GM21737 (cell line): ENCODE data around the gene SDK2.

Experiments used
- ATAC-seq: cut with Tn5 transposase; IDR thresholded peaks from one replicate; pipeline ENCODE4 v1.9.1; 2021; ENCODE audit warnings: mild to moderate bottlenecking, moderate library complexity; ENCODE audit not compliant: unreplicated experiment

SDK2 gene

DNA sequence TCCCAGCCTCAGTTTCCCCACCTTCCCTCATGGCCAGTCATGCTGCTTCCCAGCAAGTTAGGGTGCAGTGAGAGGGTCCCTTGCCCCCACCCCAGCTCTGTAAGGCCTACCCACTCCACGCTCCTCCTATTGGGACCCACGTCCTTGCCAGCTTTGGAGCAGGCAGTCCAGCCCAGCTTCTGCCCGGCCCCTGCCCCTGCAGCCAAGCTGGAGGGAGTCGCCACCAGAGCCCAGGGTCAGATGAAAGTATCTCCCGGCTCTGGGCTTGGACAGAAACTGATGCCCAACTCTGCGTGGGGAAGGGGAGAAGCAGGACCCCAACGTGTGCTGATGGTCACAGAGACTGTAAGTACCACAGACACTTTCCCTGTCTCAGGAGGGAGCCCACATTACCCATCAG is 32.6 kb downstream of the SDK2 start:
- no peak for ATAC-seq

DNA sequence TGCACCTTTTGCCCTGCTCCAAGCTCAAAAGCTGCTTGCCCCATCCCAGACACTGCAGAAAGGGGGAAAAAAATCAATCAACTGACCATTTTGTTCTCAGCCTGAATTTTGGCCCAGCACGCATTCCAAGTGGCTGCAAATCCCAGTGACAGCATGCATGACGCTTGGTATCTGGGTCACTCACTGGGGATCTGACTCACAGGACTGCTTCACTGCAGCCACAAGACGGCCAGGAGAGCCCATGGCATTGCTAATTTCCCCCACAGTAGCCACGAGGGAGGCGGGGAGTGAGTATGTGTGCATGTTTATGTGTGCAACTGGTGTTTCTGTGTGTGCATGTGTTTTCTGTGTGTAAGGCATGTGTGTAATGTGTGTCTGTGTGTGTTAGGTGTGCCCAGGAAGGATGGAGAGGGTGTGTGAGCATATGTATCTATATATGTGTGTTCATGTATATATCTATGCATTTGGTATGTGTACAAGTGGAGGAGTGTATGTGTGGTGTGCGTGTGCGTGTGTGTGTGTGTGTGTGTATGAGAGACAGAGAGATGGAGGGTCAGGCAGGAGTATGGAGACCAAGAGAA is 33.8 kb downstream of the SDK2 start:
- no peak for ATAC-seq

DNA sequence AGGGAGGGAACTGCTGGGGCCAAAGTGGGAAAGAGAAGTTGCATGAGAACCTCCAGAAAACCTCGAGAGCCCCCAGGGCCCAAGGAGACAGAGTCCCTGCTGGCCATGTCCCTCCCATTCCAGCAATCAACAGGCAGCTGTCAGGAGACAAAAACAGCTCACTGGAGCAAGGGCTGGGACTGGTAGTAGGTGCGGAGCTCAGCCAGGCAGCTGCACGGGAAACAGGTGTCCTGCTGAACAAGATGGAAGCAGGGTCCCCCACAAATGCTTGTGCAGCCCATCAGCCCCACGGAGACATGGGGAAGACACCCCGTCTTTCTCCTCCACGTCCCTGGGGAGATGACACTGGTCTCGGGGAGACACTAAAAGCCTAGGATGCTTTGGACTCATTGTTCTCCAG is 34.5 kb downstream of the SDK2 start:
- ATAC-seq: no peak

DNA sequence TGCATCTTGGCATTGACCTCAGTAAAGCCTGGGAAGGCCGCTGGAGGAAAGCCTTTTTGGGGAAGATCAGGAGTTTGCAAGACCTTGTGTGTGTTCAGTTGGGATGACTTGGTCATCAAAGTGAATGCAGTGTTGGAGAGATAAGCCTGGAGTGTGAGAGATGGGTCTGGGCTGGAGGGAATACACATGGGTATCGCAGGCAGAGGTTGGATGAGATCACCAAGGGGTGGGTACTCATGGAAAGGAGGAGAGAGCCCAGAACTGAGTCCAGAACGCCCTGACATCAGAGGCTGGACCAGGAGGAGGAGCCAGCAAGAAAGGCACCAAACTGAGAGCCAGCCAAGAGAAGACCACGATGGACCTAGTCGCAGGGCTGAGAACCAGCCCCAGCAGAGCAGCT is 35.2 kb downstream of the SDK2 start:
- no peak for ATAC-seq

DNA sequence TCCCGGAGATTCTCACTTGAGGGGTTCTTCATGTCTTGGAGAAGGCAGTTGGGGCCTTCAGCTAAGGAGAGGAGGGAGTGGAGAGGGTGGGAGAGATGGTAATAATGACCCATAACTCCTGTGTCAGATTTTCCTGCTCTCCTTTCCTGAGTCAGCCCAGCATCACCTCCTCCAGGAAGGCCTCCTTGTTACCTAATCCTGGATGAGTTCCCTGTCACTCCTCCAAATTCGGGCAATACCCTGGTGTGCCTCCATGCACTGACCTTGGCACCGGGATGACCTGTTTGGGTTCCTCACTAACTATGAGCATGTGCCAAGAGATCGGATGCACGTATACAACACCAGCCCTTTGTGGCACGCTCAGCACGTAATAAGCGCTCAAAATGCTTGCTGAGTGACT is 38.8 kb downstream of the SDK2 start:
- no peak for ATAC-seq

DNA sequence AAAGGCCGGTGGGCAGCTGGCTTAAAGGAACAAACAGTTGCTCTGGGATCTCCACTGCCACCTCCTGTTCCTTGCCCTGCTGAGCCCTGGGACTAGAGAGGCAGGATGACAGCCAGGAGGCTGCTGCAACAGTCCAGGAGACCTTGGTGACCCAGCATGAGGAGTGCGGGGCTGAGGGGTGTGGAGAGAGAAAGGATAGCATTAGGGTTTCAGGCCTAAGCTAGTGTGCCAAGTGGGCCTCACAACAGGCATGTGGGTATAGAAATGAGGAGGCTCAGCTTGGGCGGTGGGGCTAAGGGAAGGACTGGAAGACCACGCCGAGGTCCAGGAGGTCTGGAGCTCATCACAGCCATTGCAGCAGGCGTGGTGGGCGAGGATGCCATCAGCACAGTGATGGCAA is 39.8 kb downstream of the SDK2 start:
- ATAC-seq: no peak

DNA sequence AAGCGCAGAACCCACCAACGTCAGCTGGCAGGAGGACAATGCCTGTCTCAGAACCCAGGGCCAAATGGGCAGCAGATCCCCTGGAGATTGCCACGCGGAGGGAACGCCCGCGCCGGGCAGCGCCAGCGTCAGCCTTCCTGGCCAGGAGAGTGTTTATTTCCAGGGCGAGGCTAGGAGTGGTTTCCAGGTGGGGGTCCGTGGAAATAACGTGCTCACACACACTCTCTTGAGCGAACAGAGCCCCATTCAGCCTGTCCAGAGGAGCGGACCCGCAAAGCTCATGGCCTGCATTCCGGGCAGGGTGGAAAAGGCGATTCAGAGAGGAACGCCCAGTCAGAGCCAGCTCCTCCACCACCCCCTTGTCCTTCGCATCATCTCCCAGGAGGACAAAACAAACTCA is 40.3 kb downstream of the SDK2 start:
- no peak for ATAC-seq

DNA sequence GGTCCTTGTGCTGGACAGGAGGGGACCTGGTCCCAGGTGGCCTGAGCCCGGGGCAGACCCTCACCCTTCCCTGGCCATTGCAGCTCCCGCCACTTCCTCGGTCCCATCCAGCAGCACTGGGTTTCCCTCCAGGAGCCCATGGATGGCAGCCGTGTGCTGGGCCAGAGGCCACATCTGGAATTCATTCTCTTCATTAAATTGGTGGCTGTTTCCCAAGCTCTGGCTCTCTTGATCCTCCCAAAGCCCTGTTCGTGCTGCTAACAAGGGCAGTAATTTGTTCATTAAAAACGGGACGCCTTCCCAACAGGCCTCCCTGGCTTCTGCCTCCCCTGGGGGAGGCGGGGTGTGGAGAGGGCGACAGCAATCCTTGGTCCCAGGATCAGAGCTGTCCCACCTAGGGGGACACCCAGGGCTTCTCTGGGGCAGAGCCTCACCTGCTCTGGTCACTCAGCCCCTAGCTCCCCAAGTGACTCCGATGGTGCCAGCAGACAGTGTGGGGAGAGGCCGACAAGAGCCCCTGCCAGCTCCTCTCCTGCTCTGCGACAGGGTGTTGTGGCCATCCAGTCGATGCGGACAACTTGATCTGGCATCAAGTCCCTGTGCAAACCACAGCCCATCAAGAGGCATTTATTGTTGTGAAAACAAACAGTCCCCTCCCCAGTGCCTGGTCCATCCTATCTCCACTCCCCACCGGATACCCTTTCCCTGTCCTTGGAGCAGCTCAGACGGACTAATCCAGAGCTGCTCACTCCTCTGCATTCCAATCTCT is 44.0 kb downstream of the SDK2 start:
- ATAC-seq: no peak

DNA sequence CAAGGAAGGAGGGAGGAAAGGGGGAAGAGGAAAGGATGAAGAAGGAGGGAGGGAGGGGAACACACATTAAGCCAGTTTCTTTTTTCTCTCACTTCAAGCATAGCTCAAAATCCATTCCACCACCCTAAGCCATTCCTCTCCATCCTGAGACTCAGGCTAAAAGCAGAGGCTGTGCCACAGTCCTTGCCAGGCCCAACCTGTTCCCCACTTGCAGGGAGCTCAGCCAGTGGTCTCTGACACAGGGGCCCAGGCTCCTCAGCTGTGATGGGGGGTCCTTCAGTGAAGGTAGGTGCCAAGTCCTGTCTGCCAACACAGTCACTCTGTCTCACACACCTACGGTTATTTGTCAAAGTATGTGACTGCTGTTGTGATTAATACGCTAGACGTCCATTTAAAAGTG is 44.6 kb downstream of the SDK2 start:
- ATAC-seq: no peak

DNA sequence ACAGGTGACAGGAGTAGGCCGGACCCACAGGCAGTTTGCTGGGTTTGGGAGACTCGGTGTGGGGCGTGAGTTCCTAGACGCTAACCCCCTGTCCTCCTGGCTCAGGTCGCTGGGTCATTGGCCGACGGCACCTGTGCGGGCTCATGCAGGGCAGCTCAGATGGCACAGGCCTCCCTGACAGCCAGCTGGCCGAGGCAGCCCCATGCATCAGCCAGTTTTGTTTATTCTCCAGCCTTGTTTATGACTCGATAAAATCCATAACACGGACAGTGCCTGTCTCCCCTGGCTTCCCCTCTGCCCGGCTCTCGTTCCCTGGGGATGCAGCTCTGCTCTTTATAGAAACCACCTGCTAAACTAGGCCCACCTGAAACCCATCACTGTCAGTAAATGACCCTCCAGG is 46.0 kb downstream of the SDK2 start:
- ATAC-seq: no peak

DNA sequence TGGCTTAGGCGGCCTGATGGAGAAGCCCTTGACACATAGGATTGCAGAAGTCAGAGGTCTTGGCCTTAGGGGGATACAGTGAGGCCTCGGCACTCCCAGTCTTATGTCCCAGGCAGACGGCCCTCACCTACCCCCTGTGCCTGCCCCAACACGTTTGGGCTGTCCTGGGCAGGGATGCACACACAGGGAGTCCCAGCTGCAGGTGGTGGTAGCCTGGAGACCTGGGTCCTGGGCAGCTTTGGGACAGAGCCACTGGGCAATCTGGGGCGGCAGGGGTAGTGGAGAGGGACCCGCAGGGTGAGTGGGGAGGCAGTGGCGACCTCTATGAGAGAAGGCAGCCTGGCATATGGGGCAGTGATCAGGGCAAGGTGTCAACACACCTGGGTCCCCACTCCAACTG is 48.3 kb downstream of the SDK2 start:
- no peak for ATAC-seq

DNA sequence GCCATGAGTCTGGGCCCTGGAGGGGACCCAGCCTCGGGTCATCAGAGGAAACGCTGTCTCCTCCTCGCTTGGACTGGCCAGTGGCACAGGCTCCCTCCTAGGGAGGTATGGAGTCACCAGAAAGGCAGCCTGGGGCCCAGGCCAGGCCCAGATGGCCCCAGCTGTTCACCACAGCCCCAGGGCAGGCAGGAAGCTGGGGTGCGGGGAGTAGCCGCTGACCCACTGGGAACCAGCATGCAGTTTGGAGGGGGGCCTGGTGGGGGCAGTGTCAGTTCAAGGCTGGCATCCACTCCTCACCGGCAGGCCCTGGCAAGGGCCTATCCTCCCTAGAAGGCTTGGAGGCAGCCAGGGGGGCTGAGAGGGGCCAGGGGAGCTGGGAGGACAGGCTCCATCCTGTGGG is 48.8 kb downstream of the SDK2 start:
- ATAC-seq: no peak

DNA sequence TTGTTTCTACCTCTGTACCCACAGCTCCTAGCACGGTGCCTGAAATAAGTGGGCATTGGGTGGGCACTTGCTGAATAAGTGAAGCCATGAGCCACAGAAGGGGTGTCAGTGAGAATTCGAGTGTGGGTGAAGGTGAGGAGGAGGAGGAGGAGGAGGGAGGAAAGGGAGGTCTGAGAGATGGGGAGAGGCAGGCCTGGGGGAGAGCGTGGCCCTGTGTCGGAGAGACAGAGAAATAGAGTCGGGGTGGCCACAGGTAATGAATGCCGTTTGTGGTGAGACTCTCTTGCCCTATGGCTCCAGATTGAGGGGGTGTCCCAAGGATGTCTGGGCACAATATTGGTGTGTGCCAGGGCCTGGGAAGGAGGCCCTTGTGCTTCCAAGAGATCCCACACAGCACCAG is 49.2 kb downstream of the SDK2 start:
- no peak for ATAC-seq

DNA sequence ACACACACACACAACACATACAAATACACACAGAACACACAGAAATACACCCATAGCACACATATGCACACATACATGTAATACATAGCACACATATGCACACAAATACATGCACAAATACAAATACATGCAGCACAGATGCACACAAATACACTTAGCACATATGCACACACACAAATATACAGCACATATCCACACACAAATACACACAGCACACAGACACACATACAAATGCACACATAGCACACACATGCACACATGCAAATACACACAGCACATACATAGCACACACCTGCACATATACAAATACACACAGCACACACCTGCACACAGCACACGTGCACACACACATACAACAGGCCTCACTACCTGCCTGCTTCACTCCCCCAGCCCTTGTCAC is 49.6 kb downstream of the SDK2 start:
- no peak for ATAC-seq

DNA sequence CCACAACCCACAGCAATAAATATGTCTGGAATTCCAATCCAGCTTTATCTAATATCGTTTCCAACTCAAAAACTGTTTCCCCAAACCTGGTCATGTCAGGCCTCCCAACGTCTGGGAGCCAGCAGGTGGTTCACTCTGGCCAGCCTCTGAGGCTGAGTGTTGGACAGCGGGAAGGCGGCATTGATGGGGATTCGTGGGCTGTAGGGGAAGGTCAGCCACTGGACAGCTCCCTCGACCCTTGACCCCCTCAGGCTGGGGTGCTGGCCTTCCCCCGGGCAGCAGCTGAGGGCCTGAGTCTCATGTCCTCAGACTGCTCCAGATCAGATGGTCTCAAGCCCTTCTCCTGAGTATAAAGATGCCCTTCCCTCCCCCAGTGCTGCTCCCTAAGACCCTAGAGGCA is 50.2 kb downstream of the SDK2 start:
- no peak for ATAC-seq

DNA sequence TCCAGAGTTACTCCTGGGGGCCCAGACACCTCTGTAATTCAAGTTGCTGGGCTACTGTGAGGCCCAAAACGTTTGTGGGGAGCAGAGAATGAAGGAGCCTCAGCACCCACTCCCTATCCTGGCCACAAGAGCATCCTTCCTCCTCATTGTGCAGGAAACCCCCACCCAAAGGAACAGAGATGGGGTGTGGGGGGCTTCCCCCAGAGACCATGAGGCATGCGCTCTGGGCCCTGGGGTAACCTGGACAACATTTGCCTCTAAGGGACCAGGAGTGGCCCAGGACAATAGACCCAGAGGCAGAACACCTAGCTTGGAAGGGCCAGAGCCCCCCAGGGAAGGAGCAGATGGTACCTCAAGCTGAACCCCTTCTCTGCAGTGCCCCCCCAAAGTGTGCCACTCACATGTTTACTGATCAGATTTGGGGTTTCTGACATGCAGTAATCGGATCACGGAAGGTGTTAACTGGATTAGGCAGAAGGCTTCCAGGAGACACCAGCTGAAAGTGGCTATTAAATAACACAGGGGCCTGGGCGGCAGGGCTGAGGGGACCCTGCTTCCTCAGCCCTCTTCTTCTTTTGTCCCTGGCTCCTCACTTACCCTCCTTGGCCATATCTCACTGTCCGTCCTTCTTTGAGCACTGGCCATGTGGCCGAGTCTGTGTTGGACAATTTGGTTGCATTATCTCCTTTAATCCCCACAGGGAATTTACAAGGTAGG is 50.8 kb downstream of the SDK2 start:
- ATAC-seq: no peak

DNA sequence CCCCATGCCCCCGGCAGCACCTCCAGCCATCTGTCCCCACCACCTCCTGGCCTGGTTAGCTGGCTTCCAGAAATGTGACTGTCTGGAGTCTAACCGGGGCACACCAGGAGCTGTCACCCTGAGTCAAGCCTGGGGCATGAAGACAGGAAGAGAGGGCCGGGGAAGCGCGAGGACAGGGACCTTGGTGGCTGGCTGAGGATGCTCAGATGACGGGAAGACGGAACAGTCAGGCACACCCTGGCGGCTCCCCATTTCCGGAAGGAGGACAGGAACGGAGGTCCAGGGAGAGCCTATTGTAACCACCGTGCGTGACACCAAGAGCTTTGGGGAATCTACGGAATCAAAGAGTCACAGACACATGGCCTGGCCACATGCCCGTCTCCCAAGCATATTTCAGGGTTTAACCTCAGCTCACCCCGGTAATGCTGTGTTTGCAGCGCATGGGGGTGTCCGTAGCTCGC is 51.7 kb downstream of the SDK2 start:
- no peak for ATAC-seq

DNA sequence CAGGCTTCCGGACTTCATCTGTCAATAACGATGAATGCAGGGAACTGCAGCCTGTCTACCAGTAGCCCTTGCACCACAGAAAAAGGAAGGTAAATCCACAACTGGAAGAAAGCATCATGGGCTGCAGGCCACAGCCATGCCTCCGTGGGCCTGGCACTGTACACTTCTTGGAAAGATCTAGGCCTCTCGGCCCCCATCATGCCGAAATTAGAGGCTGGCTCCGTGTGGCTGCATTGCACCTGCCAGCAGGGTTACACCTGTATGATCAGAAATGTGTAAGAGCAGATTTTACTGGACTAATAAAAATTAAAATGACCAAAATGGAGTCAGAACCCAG is 52.2 kb downstream of the SDK2 start:
- ATAC-seq: no peak

DNA sequence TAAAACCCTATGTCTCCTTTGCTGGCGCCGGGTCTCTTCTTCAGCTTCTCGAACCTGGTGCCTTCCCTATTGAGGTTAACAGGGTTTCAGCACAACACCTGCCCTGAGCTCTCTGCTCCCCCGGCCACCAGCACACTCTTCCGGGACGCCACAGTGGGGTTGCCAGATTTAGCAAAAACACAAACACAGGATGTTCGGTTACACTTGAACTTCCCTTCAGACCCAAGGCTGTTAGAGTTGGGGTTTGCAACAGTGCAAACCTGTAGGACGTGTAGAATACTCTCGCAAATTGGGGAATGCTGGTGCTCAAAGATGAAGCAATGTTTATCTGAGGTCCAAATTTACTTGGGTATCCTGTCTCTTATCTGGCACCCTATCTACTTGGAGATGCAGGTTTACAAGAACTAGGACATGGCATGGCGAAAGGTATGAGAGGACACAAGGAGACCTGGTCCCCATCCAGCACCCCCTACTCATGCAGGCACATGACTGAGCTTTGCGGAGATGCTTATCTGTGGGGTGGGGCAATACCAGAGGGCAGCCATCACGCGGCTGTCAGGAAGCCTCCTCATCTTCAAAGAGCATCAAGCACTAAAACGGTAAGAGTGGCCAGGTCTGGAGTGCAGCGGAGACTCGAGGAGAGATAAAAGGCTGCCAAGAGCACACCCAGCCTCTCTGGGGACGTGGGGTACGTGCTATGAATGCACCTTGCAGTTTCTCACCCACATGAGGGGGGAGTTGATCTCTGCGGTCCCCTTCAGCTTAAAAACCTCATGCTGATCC is 52.8 kb downstream of the SDK2 start:
- peak; percentile 85 for ATAC-seq

DNA sequence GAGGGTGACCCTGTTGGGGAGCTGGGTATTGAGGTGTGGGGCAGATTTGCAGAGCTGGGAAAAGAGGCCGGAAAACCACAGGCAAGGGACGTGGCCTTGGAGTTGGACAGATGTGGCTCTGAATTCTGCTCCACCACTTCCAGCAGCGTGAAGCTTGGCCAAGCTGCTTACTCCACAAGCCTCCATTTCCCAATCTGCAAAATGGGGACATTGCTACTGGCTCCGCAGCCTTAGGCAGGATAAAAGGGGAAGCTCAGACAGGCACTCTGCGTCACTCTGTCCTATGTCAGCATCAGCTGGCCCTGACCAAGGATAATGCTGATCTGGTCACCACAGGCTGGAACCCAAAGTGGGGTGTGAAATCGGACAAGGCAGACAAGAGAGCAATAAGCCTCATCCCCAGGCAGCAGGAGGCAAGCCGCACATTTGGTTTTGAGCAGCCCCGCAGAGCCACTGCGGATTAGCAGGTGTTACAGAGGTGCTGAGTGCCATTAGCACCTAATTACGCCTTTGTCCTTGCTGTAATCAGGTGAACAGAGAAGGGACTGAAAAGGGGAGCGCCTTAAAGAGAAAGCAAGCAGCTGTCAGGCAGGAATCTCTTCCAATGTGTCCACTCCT is 54.8 kb downstream of the SDK2 start:
- no peak for ATAC-seq

DNA sequence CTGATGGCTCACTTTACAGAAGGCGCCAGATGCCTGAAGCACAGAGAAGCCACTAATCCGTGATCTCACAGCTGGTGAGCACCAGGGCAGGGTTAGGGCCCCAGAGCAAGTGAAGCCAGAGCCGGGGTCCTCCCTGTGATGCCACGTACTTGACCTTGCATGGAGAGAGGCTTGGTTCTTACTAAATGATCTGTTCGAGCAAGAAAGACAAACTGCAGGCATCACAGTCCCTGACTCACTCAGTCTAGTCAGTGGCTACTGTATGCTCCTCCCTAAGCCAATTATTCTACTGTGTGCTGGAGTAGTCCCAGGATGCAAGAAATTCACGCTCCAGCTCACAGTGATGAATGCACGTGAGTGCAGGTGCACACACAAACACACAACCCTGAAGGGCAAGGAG is 55.4 kb downstream of the SDK2 start:
- no peak for ATAC-seq
